Activated gamma-delta T cell treated with Interleukin-2 at 50 U/mL for 16 hours (primary cell): ENCODE measurements around the gene KIF18B.

Source experiments
- DNase-seq: peaks from one replicate; pipeline ENCODE4 v3.0.0-alpha.2; 2020

KIF18B gene

DNA sequence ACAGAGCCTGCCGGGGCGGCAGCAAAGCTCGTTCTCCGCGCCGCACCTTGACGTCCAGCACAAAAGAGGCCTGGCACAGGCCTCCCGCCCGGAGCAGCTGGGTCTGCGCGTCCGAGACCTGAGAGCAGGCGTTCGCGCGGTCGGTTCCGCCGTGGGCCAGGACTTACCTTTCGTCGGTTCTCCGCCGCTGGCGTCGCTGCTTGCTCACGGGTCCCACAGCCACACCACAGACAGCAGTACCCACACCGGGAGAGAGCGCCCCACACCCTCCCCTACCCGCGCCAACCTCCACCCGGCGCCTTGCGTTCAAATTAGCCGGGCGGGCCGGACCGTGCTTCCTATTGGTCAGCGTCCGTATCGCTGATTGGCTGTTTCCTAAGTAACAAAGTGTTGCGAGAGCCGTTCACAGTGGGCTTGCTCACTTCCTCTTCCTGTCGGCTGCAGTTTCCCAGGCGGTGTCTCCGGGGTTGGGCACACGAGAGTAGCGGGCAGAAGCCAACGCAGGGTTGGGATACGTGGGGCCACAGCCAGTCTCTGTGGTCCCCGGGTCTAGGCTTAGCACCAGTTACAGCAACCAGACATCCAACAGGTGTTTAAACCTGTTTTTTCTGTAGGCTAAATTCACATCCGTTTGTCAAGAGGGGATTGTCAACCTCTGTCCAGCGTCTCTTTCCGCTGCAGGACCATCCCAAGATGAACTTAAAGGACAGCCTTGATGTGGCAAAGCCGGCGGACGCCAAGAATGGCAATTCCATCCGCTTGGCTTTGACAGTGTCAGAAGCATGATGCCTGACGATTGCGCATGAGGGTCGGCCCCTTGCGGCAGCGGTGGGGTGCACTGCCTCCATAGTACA, at the start of gene KIF18B:
TSS of gene KIF18B (minus strand) at position 313 of the 854 bp plus-strand sequence. CDS start 11,429 bp downstream, outside the sequence.
- peak; percentile 82 for DNase-seq

DNA sequence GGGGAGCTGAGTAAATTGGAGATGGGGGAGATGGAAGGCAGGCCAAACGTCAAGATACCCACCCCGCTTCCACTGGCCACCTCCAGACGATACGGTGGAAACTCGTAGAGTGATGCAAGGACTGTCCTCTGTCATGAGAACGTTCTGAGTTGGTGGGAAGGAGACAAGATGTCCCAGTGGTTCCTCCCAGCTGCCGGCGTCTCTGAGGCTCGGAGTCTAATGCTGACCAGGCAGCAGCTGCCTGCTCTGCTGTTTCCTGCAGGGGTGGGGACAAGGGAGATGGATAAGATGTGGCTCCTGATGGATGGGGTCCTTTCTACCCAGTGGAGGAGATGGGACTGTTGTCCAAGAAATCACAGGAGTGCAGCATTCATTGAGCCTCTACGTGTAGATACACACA, 48.7 kb upstream of the KIF18B start:
- no peak for DNase-seq

DNA sequence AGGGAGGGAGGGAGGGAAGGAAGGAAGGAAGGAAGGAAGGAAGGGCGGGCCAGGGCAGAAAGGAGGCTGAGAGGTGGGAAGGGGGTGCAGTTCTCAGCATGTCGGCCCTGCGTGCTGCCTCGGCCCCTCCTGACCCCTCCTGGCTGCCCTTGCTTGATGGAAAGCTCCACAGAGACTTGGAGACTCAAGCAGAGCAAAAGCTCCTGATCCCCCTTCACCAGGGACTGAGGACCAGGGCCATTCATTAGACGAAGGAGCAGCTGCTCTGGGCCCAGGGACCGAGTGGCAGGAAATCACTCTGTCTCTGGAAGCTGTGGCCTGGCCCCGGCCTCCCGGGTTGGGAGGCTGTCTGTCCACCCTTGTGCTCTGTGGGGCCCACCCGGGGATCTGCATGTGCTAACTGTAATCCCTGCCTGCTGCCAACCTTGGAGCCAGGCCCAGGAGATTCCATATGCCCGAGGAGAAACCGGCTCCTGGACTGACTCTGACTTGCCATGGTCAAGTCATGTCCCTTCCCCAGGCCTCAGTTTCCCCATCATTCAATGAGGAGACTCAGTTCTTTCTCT, 47.9 kb upstream of the KIF18B start:
- no peak for DNase-seq

DNA sequence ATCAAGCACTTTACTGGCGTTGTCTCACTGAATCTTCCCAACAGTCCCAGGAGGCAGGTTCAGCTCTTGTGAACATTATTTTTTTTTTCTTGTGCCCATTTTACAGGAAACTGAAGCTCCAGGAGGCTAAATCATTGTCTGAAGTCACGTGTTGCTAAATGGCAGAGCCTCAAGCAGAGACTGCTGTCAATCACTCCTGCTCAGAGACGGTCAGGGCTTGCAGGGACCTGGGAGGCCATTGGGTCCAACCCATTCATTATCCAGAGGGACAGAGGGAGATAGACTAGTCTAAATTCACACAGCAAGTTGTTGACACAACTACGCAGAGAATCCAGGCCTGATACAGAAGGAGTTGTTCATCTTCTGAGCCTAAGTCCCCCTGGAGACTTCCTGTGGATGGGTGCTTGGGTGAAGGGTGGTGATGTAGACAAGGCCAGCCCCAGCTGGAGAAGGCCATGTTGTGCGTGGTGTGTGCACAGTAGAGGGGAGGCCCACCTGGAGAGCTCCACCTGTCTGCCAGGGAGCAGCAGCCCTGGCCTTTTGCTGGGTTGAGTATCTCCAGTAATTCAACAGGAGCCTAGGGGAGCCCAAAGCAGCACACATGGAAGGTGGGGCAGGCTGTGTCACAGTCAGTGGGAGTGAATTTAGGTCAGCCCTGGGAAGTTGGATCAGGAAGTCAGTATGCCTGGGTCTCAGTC, 44.8 kb upstream of the KIF18B start:
- DNase-seq: no peak

DNA sequence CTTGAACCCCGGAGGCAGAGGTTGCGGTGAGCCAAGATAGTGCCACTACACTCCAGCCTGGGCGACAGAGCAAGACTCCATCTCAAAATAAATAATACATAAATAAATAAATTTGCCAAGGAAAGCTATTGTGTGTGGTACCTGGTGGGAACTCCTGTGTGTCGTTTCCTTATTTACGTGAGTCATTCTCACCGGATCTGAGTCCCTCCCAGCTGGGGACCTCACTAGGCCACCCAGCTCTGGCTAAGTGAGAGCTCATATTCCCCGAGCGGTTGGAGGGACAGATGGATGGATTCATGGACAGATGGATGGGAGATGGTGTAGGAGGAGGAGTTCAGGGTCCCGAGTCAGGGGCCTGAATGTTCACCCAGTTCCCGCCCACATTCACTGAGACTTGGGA, 43.4 kb upstream of the KIF18B start:
- DNase-seq: no peak

DNA sequence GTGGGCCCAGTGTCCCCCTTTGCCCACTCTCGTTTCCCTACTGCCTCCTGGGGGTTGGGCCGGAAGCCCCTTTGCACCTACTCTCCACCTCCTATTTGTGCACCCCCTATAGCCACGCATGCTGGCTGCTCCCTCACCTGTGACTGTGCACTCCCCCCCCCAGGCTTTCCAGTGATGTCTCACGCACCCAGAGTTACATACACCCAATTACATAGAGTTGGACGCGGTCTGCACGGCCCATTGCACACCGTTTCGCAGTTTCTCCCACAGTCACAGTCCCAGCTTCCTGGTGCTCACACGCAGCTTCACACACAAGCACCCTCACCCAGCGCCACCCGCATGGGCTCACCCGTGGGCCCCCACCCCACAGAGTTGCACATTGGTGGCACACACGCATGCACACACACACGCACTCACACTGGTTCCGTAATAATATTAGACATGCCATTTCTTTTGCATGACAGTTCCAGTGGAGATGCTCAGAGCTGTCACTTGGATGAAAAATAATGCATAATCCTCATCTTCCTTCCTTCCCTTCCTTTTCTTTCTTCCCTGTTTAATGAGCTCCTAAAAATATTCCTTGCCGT, 42.1 kb upstream of the KIF18B start:
- DNase-seq: no peak

DNA sequence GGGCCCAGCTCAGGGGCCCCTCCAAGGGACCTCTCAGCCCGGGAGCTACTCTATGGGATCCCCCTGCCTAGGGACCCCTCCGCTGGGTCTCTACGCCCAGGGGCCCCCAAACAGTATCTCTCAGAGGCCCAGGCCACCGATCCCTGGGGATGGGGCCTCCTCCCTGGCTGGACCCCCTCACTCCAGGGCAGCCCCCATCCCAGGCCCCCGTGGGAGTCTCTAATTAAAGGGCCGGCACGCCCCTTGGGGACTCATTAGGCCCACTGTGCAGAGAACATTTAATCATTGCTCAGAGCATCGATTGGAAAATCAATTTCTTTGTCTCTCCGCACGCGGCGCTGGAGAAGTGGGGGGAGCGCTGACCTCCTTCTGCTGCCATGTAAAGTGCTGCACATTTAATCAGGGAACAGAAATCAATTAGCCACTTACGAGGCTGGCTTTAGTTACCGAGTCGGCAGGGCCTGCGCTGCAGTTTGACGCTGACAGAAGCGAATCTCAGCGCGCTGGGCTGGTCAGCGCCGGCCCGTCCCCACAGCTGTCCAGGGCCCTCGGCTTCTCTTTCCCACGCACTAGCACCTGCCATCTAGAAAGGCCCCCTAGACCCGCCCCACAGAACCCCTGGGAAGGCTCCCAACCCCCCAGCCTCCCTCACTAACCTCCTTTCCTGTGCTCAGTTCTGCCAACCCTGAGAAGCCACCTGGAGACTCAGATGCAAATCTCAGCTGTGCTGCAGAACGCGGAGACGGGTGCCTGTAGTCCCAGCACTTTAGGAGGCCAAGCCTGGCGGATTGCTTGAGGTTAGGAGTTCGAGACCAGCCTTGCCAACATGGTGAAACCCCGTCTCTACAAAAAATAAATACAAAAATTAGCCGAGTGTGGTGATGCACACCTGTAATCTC, 40.7 kb upstream of the KIF18B start:
- no peak for DNase-seq

DNA sequence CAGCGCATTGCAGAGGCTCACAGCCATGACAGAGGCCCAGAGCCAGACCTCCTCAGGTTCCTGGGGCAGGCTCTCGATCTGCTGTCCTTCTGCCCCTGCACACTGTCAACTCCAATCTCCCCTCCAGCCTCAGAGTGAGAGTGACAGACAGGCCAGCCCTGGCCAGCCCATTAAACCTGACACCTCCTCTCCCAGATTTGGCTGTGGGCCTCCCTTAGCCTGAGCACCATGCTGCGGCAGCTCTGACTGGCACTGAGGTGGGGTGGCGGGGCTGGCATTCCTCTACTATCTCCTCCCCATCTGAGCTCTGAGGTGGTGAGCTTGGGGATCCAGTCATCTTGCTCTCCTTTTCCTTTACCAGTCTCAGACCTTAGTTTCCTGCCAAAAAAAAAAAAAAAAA, 36.0 kb upstream of the KIF18B start:
- no peak for DNase-seq

DNA sequence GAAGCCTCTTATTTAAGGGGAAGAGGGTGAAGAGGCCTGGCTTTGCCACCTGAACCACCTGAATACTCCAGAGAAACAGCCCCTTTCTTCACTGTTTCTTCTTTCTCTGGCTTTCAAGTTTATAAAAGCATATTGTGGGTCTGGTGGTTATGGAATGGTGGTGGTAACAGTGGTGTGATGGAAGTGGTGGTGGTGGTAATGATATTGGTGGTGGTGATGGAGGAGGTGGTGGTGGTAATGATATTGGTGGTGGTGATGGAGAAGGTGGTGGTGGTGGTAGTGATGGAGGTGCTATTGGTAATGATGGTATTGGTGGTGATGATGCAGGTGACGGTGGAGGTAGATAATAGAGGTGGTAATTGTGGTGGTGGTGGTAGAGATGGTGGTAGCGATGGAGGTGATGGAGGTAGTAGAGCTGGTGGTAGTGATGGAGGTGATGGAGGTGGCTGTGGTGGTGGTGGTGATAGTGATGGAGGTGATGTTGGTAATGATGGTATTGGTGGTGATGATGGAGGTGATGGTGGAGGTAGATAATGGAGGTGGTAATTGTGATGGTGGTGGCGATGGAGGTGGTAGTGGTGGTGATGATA, 34.6 kb upstream of the KIF18B start:
- DNase-seq: no peak

DNA sequence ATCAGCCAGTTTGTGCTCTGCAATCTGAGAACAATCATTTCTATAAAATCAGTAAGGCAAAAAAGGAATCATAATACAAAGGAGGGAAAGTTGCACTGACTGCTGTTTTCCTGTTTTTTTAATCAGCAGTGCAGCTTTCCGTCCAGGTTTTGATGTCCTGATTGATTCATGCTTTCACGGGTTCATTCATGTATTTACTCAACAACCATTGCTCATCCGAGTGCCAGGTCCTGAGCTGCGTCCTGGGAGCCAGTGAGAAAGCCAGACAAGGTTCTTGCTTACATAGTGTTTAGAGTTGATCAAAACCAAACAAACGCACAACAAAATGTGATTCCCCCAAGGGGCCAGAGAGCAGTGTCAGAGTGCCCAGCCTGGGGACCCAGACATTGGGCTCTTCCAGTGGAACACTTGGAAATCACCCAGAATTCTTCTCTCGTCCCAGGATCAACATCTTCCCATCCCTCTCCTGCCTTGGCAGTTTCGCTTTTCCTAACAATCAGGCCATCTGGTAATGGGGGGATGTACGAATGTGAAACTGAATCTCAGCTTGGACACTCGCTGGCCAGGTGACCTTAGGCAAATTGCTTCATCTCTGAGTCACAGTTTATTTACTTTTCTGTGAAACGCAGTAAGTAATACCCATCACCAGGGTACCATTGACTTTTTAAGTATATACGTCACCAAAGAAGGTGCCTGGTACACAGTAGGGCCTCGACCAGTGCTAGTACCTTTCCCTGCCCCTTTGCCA, 33.8 kb upstream of the KIF18B start:
- no peak for DNase-seq

DNA sequence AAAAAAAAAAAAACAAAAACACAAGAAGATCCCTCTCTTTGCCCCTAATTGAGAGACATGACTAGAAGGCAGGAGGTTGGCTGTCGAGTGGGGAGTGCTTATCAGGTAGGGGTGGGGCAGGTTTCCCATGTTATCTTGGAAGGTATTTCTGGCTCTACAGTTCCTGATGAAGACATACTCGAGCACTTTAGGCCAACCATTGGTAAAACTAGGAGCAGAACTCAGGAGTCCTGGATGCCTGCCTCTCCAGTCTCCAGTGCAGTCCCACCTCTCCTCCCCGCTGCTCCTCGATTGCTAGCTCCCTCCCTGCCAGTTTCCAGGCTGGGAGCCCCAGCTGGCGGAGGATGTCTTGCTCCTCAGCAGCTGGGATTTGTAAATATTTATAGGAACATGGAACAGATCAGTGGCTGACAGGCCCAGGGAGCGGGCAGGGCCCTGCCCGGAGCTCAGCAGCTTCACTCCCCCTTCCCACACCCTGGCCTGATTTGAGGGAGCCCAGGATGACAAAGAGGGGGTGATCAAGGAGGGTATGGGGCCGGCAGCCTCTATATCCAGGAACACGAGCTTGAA, 31.9 kb upstream of the KIF18B start:
- no peak for DNase-seq

DNA sequence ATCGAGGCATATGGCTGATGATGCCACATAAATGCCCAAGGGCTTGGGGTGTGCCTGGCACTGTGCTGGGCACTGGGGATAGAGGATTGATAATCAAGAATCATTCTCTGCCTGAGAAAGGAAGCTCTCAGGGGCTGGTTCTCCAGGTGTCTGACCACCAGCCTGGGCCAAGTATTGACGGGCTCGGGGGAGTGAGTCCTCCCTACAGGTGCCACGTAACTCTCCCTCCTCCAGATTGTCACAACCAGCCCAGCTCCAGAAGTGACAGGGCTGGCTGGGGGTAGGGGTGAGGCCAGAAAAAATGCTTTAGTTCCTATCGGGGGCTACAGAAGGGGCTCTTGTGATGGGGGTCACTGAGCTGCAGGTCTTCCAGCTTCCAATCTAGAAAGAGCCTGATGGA, 31.2 kb upstream of the KIF18B start:
- no peak for DNase-seq

DNA sequence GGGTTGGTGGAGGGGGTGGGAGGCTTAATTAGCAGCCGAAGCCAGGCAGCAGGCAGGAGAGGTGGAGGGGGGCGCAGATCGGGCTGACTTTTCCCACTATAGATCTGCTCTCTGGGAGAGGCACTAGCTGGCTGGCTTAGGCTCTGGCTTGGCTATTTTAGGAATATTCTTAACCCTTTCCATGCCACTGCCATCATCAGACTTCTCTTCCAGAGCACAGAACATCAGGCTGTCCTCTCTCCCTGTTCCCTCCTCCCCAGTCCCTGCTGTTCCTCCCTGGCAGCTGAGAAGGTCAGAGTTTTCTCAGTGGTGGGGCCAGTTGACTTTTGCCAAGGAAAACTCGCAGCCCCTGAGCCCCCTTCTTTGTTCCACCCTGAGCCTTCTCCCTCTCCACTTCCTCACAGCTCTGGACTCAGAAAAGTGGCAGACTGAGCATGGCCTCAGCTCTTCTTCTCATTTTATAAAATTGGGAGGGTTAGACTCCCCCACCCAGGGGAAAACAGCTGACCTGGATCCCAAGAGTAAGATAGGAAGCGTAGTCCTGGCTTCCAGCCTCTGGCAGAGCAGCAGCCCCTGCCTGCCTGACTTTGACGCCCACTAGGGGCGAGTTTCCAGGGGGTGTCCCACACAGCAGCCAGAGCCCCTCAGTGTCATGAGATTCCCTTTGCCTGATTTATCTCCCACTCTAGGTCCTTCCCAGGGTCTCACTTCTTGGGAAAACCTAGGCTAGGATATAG, 30.4 kb upstream of the KIF18B start:
- no peak for DNase-seq

DNA sequence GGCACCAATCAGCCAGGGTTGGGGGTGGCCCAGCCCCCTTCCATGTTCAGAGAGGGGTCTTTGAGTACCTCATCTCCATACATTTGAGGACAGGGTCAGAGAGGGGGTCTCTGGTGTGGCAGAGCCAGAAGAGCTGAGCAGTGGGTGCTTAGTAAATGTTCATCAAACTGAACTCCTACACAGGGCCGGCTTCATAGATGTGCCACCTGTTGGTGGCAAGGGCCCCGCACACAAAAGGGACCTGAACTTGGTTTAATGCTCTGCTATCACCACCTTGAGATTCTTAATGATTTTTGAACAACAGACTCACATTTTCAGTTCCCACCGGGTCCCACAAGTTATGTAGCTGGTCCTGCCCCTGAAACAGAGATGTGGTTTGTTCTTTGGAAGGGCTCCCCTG, 29.5 kb upstream of the KIF18B start:
- no peak for DNase-seq

DNA sequence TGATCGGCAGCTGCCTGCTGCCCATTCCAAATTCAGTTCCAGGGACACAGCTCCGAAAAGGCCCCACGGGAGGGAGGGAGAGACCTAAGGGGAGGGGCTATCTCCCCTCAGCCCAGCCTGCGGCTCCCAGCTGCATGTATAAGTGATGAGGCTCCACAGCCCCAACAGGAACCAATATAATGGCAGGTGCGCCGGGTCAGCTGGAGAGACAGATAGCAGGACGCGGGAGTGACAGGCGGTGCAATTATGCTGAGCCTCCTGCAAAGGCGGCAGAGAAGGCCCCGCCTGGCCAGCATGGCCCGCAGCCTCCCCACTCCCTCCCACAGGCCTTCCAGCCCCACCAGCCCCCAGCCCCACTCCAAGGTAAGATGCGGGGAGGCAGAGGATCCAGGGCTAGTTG, 28.6 kb upstream of the KIF18B start:
- no peak for DNase-seq

DNA sequence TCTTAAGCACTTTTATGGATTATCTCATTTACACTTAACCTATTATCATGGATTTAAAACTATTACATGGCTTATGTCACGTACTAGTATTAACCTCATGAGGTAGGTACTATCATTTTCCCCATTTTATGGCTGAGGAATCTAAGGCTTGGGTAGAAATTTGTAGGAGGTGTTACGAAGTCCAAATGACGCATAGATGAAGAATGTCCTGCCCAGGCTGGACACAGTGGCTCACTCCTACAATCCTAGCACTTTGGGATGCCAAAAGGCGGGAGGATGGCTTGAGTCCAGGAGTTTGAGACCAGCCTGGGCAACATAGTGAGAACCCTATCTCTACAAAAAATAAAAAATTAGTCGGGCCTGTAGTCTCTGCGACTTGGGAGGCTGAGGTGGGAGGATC, 25.4 kb upstream of the KIF18B start:
- DNase-seq: no peak

DNA sequence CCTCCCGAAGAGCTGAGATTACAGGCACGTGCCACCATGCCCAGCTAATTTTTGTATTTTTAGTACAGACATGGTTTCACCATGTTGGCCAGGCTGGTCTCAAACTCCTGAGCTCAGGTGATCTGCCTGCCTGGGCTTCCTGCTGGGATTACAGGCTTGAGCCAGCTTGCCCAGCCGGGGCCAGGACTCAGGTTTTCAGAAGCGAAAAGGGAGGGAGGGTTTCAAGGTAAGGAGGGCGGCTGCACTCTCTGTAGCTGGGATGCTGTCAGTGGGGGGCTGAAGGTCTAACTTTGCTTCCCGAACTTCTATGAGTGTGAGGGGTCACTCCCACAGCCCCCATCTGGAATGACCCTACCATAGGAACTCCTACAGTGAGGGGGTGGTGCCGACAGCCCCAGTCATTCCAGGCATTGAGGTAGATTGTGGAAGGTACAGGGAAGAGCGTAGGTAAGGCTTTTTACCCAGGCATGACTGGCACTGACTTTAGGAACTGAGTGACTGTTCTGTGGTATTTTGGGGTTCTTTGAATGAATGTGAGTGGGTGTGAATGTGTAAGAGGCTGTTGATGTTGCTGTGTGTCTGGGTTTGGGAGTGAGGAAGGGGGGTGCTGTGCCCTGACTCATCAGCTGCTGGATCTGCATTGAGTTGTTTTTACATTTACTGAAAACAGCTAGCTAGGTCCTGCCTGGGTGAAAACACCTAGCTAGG, 24.4 kb upstream of the KIF18B start:
- peak; percentile 17 for DNase-seq

DNA sequence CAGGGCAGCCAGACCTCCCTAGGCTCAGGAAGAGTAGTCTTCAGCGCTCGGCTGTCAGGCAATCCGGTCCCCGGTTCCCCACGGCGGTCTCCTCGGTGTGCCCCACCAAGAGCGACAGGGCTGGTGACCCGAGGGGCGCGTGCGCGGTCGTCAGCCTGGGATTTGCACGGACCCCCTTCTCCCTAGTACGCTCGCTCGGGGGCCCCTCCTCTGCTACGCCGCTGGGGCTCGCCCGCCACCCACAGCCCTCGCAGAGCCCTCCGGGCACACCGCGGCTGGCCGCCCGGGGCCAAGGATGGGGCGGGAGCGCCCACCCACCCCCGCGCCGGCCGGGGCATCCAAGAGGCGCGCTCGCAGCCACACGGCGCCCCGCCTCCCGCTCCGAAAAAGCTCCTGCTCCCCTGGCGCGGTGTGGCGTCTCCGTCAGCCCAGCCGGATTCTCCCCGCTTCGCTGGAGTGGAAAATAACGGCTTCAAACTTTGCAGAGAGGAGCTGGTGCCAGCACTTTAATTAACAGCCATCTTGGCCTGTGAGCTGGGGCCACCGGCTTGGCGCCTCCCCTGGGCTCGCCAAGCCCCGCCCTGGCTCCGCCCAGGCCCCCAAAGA, 22.7 kb upstream of the KIF18B start:
- DNase-seq: no peak

DNA sequence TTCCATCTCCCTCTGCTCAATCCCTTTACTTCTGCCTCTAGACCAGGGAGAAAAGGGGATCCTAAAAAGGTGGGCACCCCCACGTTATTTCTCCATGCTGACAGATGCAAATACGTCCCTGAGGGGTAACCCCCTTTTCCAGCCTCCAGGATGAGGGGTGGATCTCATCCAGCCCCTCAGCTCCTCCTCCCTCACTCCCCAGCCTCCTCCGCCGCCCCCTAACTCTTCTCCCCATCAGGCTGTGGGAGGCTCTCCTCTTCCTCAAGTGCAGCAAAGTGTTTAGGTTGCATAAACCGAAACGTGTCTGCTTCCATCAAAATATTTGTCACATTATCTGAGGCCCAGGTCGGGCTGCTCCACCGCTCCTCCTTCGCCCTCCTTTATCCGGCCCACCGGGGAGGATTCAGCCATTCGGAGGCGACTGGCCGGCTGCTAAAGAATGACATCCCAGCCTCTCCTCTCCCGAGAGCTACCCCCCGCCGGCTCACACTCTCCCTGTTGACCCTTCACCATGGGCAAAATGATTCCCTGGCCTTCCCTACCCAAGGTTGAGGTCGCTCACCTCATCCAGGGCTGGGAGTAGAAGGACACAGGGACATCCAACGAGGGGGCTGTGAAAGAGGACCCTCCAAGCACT, 21.7 kb upstream of the KIF18B start:
- no peak for DNase-seq
